HG02884 (cell line): Measurements from ENCODE around the gene AKAP8.
A peak's percentile ranks its signal among the peaks of the same experiment; 100 is the strongest.
"Not testable (repeated sequence)": the region's sequence is repeated elsewhere in the genome, so short reads cannot be mapped to it uniquely, and the experiment has no call there.

ENCODE experiments used
- ATAC-seq: cut with Tn5 transposase; IDR thresholded peaks from one replicate; pipeline ENCODE4 v1.9.1; 2021; ENCODE audit warnings: mild to moderate bottlenecking, moderate library complexity; ENCODE audit not compliant: unreplicated experiment

The AKAP8 gene

GRCh38 chr19:15404097-15404779, 24.7 kb upstream of the AKAP8 start:
- no peak for ATAC-seq

- ATAC-seq = no peak
Measured at GRCh38 chr19:15403151-15403531, 23.6 kb upstream of the AKAP8 start.

GRCh38 chr19:15402411-15403150, 23.0 kb upstream of the AKAP8 start:
- ATAC-seq = no peak

GRCh38 chr19:15401397-15401710, 21.8 kb upstream of the AKAP8 start:
- ATAC-seq = no peak

- ATAC-seq = no peak
Measured at GRCh38 chr19:15400521-15401396, 21.2 kb upstream of the AKAP8 start.

GRCh38 chr19:15399635-15400034, 20.0 kb upstream of the AKAP8 start:
- no peak for ATAC-seq

- no peak for ATAC-seq
Measured at GRCh38 chr19:15399234-15399515, 19.6 kb upstream of the AKAP8 start.

- ATAC-seq = no peak
Measured at GRCh38 chr19:15398501-15399233, 19.1 kb upstream of the AKAP8 start.

GRCh38 chr19:15397782-15398181, 18.2 kb upstream of the AKAP8 start:
- no peak for ATAC-seq

GRCh38 chr19:15397236-15397635, 17.6 kb upstream of the AKAP8 start:
- ATAC-seq = no peak

- no peak for ATAC-seq
Measured at GRCh38 chr19:15396436-15396835, 16.8 kb upstream of the AKAP8 start.

GRCh38 chr19:15395251-15395650, 15.7 kb upstream of the AKAP8 start:
- ATAC-seq = not testable (repeated sequence)

GRCh38 chr19:15394426-15394825, 14.8 kb upstream of the AKAP8 start:
- no peak for ATAC-seq

GRCh38 chr19:15393963-15394362, 14.4 kb upstream of the AKAP8 start:
- no peak for ATAC-seq

- ATAC-seq = no peak
Measured at GRCh38 chr19:15390814-15391213, 11.2 kb upstream of the AKAP8 start.

GRCh38 chr19:15381864-15382263, 2.3 kb upstream of the AKAP8 start:
- no peak for ATAC-seq

GRCh38 chr19:15381429-15381828, 1.8 kb upstream of the AKAP8 start:
- ATAC-seq = no peak

GRCh38 chr19:15379999-15380647, 536 bp upstream of the AKAP8 start:
- ATAC-seq = peak; percentile 7

- ATAC-seq = no peak
Measured at GRCh38 chr19:15378534-15379082, 979 bp downstream of the AKAP8 start.

GRCh38 chr19:15374796-15375440, 4.7 kb downstream of the AKAP8 start:
- ATAC-seq = no peak
